ENCODE results near the gene OLIG1. TPM values are rescaled to one million over a fixed set of nuclear protein-coding genes. Genes with fewer than 3 reads are reported as not detected.

OLIG1 gene
- polyA plus RNA-seq, 4 donors: not detected

- 61 to 79% (median 76%) methylated on average over 3 of the region's 3 CpGs for WGBS, 3 donors
- FAIRE-seq: no peak
- Histone ChIP-seq H3K9me3 (ENCODE audit: control insufficient read depth in 2 of 2, insufficient read depth in 1 of 2, low read depth in 1 of 2, low read length in 1 of 2) (no peaks in the 10 kb centered on the region), H3K27ac (ENCODE audit: low read depth in 1 of 3, low read length in 2 of 3) (no peak overlapping the region), H3K4me1 (ENCODE audit: control insufficient read depth in 3 of 3, insufficient read depth in 2 of 3, low read depth in 1 of 3, low read length in 2 of 3) (no peaks in the 10 kb centered on the region), H3K36me3 (ENCODE audit: control insufficient read depth in 3 of 3, insufficient read depth in 2 of 3, low read depth in 1 of 3, low read length in 3 of 3) (no peaks in the 10 kb centered on the region), H3K4me3 (ENCODE audit: low read depth in 1 of 3, low read length in 3 of 3) (no peak overlapping the region), H3K27me3 (ENCODE audit: control insufficient read depth in 3 of 3, insufficient read depth in 3 of 3, low read length in 3 of 3) (peaks cover 0 to 30% (median 12%) of the 10 kb centered on the region in 3 donors)
- no peak for DNase-seq
Measured at GRCh38 chr21:33080376-33080775, 10.4 kb downstream of the OLIG1 start.

- Histone ChIP-seq H3K9me3 (ENCODE audit: control insufficient read depth in 2 of 2, insufficient read depth in 1 of 2, low read depth in 1 of 2, low read length in 1 of 2) (no peaks in the 10 kb centered on the region), H3K27ac (ENCODE audit: low read depth in 1 of 3, low read length in 2 of 3) (no peak overlapping the region), H3K4me3 (ENCODE audit: low read depth in 1 of 3, low read length in 3 of 3) (no peak overlapping the region), H3K4me1 (ENCODE audit: control insufficient read depth in 3 of 3, insufficient read depth in 2 of 3, low read depth in 1 of 3, low read length in 2 of 3) (no peaks in the 10 kb centered on the region), H3K36me3 (ENCODE audit: control insufficient read depth in 3 of 3, insufficient read depth in 2 of 3, low read depth in 1 of 3, low read length in 3 of 3) (no peaks in the 10 kb centered on the region), H3K27me3 (ENCODE audit: control insufficient read depth in 3 of 3, insufficient read depth in 3 of 3, low read length in 3 of 3) (peaks cover 0 to 26% (median 12%) of the 10 kb centered on the region in 3 donors)
- WGBS, 3 donors: 63 to 76% (median 64%) methylated on average over 3 of the region's 3 CpGs
- no peak for DNase-seq
- FAIRE-seq: no peak
Measured at GRCh38 chr21:33080776-33081175, 10.8 kb downstream of the OLIG1 start.

GRCh38 chr21:33088384-33088783 lies 18.4 kb downstream of the OLIG1 start:
- H3K36me3 ChIP-seq (ENCODE audit: control insufficient read depth in 3 of 3, insufficient read depth in 2 of 3, low read depth in 1 of 3, low read length in 3 of 3): no peaks in the 10 kb centered on the region
- no peaks in the 10 kb centered on the region for H3K4me1 ChIP-seq (ENCODE audit: control insufficient read depth in 3 of 3, insufficient read depth in 2 of 3, low read depth in 1 of 3, low read length in 2 of 3)
- no peaks in the 10 kb centered on the region for H3K27me3 ChIP-seq (ENCODE audit: control insufficient read depth in 3 of 3, insufficient read depth in 3 of 3, low read length in 3 of 3)
- FAIRE-seq (no peak), DNase-seq (no peak)
- 56 to 64% (median 57%) methylated on average over 5 of the region's 5 CpGs for WGBS, 3 donors
- no peak overlapping the region for H3K4me3 ChIP-seq (ENCODE audit: low read depth in 1 of 3, low read length in 3 of 3)
- no peaks in the 10 kb centered on the region for H3K9me3 ChIP-seq (ENCODE audit: control insufficient read depth in 2 of 2, insufficient read depth in 1 of 2, low read depth in 1 of 2, low read length in 1 of 2)
- H3K27ac ChIP-seq (ENCODE audit: low read depth in 1 of 3, low read length in 2 of 3): no peak overlapping the region

- Histone ChIP-seq H3K27me3 (ENCODE audit: control insufficient read depth in 3 of 3, insufficient read depth in 3 of 3, low read length in 3 of 3) (no peaks in the 10 kb centered on the region), H3K36me3 (ENCODE audit: control insufficient read depth in 3 of 3, insufficient read depth in 2 of 3, low read depth in 1 of 3, low read length in 3 of 3) (no peaks in the 10 kb centered on the region), H3K4me3 (ENCODE audit: low read depth in 1 of 3, low read length in 3 of 3) (no peak overlapping the region), H3K4me1 (ENCODE audit: control insufficient read depth in 3 of 3, insufficient read depth in 2 of 3, low read depth in 1 of 3, low read length in 2 of 3) (no peaks in the 10 kb centered on the region), H3K27ac (ENCODE audit: low read depth in 1 of 3, low read length in 2 of 3) (no peak overlapping the region), H3K9me3 (ENCODE audit: control insufficient read depth in 2 of 2, insufficient read depth in 1 of 2, low read depth in 1 of 2, low read length in 1 of 2) (no peaks in the 10 kb centered on the region)
- FAIRE-seq (no peak), DNase-seq (no peak)
- 69 to 80% (median 74%) methylated on average over 4 of the region's 4 CpGs for WGBS, 3 donors
Measured at GRCh38 chr21:33089395-33090119, 19.6 kb downstream of the OLIG1 start.

GRCh38 chr21:33096426-33096825 lies 26.5 kb downstream of the OLIG1 start:
- H3K27ac ChIP-seq (ENCODE audit: low read depth in 1 of 3, low read length in 2 of 3): no peak overlapping the region
- H3K36me3 ChIP-seq (ENCODE audit: control insufficient read depth in 3 of 3, insufficient read depth in 2 of 3, low read depth in 1 of 3, low read length in 3 of 3): no peaks in the 10 kb centered on the region
- no peak for FAIRE-seq
- H3K9me3 ChIP-seq (ENCODE audit: control insufficient read depth in 2 of 2, insufficient read depth in 1 of 2, low read depth in 1 of 2, low read length in 1 of 2): no peaks in the 10 kb centered on the region
- H3K4me3 ChIP-seq (ENCODE audit: low read depth in 1 of 3, low read length in 3 of 3): no peak overlapping the region
- DNase-seq: no peak
- peaks cover 0 to 2% (median 0%) of the 10 kb centered on the region in 3 donors for H3K27me3 ChIP-seq (ENCODE audit: control insufficient read depth in 3 of 3, insufficient read depth in 3 of 3, low read length in 3 of 3)
- WGBS, 3 donors: 32 to 45% (median 33%) methylated on average over 5 of the region's 5 CpGs
- H3K4me1 ChIP-seq (ENCODE audit: control insufficient read depth in 3 of 3, insufficient read depth in 2 of 3, low read depth in 1 of 3, low read length in 2 of 3): no peaks in the 10 kb centered on the region

- H3K27ac ChIP-seq (ENCODE audit: low read depth in 1 of 3, low read length in 2 of 3): no peak overlapping the region
- DNase-seq: no peak
Measured at GRCh38 chr21:33099131-33099530, 29.2 kb downstream of the OLIG1 start.

GRCh38 chr21:33101300-33101911 lies 31.5 kb downstream of the OLIG1 start:
- Histone ChIP-seq H3K4me3 (ENCODE audit: low read depth in 1 of 3, low read length in 3 of 3) (no peak overlapping the region), H3K27me3 (ENCODE audit: control insufficient read depth in 3 of 3, insufficient read depth in 3 of 3, low read length in 3 of 3) (peaks cover 0 to 11% (median 7%) of the 10 kb centered on the region in 3 donors), H3K27ac (ENCODE audit: low read depth in 1 of 3, low read length in 2 of 3) (no peak overlapping the region), H3K4me1 (ENCODE audit: control insufficient read depth in 3 of 3, insufficient read depth in 2 of 3, low read depth in 1 of 3, low read length in 2 of 3) (no peaks in the 10 kb centered on the region), H3K36me3 (ENCODE audit: control insufficient read depth in 3 of 3, insufficient read depth in 2 of 3, low read depth in 1 of 3, low read length in 3 of 3) (no peaks in the 10 kb centered on the region), H3K9me3 (ENCODE audit: control insufficient read depth in 2 of 2, insufficient read depth in 1 of 2, low read depth in 1 of 2, low read length in 1 of 2) (no peaks in the 10 kb centered on the region)
- WGBS, 3 donors: 67 to 73% (median 68%) methylated on average over 30 of the region's 30 CpGs
- FAIRE-seq: no peak
- DNase-seq: no peak

More at GRCh38 chr21:33099131-33099530, 29.2 kb downstream of the OLIG1 start:
- FAIRE-seq: no peak
- no peaks in the 10 kb centered on the region for H3K4me1 ChIP-seq (ENCODE audit: control insufficient read depth in 3 of 3, insufficient read depth in 2 of 3, low read depth in 1 of 3, low read length in 2 of 3)
- 81 to 83% (median 81%) methylated on average over 7 of the region's 7 CpGs for WGBS, 3 donors
- H3K27me3 ChIP-seq (ENCODE audit: control insufficient read depth in 3 of 3, insufficient read depth in 3 of 3, low read length in 3 of 3): peaks cover 0 to 7% (median 4%) of the 10 kb centered on the region in 3 donors
- no peaks in the 10 kb centered on the region for H3K36me3 ChIP-seq (ENCODE audit: control insufficient read depth in 3 of 3, insufficient read depth in 2 of 3, low read depth in 1 of 3, low read length in 3 of 3)
- no peak overlapping the region for H3K4me3 ChIP-seq (ENCODE audit: low read depth in 1 of 3, low read length in 3 of 3)
- H3K9me3 ChIP-seq (ENCODE audit: control insufficient read depth in 2 of 2, insufficient read depth in 1 of 2, low read depth in 1 of 2, low read length in 1 of 2): no peaks in the 10 kb centered on the region

- 24 to 35% (median 33%) methylated on average over 2 of the region's 2 CpGs for WGBS, 3 donors
- H3K27me3 ChIP-seq (ENCODE audit: control insufficient read depth in 3 of 3, insufficient read depth in 3 of 3, low read length in 3 of 3): peaks cover 0 to 26% (median 24%) of the 10 kb centered on the region in 3 donors
- H3K9me3 ChIP-seq (ENCODE audit: control insufficient read depth in 2 of 2, insufficient read depth in 1 of 2, low read depth in 1 of 2, low read length in 1 of 2): no peaks in the 10 kb centered on the region
- no peaks in the 10 kb centered on the region for H3K4me1 ChIP-seq (ENCODE audit: control insufficient read depth in 3 of 3, insufficient read depth in 2 of 3, low read depth in 1 of 3, low read length in 2 of 3)
- DNase-seq: no peak
- H3K36me3 ChIP-seq (ENCODE audit: control insufficient read depth in 3 of 3, insufficient read depth in 2 of 3, low read depth in 1 of 3, low read length in 3 of 3): no peaks in the 10 kb centered on the region
- H3K27ac ChIP-seq (ENCODE audit: low read depth in 1 of 3, low read length in 2 of 3): no peak overlapping the region
- no peak overlapping the region for H3K4me3 ChIP-seq (ENCODE audit: low read depth in 1 of 3, low read length in 3 of 3)
- no peak for FAIRE-seq
Measured at GRCh38 chr21:33105088-33105487, 35.1 kb downstream of the OLIG1 start.
